Posterior vena cava (tissue), 2 donors: ENCODE measurements around the gene ZNF778. TPM values are rescaled to one million over a fixed set of nuclear protein-coding genes. Genes with fewer than 3 reads are reported as not detected.
"Not testable (repeated sequence)": the region's sequence is repeated elsewhere in the genome, so short reads cannot be mapped to it uniquely, and the experiment has no call there.

Experiments
- DNase-seq: peaks from one replicate; pipeline ENCODE4 v3.0.0-alpha.2; 2020; ENCODE audit warnings: low spot score
- intact Hi-C, 2 donors: fragments of 100-400 bp; cut with DNase I; formaldehyde crosslinking; loops; one replicate each; pipeline versions ENCODE4 v1.14.1 to v1.14.2; 2022 to 2023
- total RNA-seq, 2 donors: library from RNA; stranded (reverse); fragmentation: NEBNext Ultra II Directional; extraction: Animal tissue kit (Norgen Biotek cat#: 25700); gene quantifications; one replicate each; pipeline ENCODE4 v1.2.1, GENCODE V29; 2021
- donor health status: DM: yes; HTN: yes; CAD: no.
- donor health status: DM: yes; HTN: yes; CAD: no.

Gene ZNF778
- total RNA-seq, 2 donors from 2014 or later: 8.4 to 9.3 TPM

DNA sequence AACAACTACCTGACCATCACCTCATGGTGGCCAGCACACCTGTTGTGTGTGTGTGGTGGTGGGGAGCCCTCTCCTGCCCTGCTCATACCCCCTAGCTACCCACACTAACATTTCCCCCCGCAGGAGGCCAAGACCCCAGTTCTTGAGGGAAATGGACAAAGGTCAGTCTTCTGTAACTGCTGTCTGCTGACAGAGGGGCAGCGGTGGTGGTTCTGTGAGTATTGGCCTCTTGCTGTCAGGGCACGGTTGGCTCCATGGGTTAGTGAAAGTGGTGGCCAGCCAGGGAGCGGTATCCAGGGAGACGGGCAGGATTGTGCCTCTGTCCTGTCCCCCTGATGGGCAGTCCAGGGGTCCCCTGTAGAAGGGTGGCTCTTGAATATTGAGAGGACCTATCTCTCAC lies 26.2 kb downstream of the ZNF778 start:
- intact Hi-C loops: loop anchor here in 1 of 2 donors (10.0 kb wide), 1 partner anchor 261 kb away; the partner anchor contains the start of gene SPG7
- DNase-seq: no peak

DNA sequence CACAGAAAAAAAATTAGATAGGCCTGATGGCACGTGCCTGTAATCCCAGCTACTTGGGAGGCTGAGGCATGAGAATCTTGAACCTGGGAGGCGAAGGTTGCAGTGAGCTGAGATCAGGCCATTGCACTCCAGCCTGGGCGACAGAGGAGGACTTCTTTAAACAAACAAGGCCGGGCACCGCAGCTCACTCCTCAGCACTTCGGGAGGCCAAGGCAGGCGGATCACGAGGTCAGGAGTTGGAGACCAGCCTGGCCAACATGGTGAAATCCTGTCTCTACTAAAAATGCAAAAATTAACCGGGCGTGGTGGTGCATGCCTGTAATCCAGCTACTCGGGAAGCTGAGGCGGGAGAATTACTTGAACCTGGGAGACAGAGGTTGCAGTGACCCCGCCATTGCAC lies 26.8 kb downstream of the ZNF778 start:
- DNase-seq: peak; percentile 74
- intact Hi-C loops: loop anchor here in 1 of 2 donors (10.0 kb wide), 1 partner anchor 261 kb away; the partner anchor contains the start of gene SPG7

DNA sequence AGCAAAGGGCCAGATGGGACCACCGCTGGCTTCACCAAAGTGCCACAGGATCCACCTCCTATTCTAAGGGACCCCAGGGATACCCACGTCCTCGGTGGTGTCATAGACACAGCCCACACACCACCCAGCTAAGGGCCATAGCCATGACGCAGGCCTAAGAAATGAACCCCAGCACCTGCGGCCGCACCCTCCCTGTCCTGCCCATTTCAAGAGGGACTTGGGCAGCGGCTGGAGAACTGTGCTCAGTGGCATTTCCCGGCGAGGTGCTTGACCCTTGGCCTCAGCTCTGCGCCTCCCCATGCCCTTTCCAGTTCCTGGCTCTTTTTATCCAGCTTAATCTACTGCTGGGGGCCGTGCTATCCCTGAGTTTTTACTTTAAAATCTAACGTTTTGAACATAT lies 27.3 kb downstream of the ZNF778 start:
- intact Hi-C loops: loop anchor here in 1 of 2 donors (10.0 kb wide), 1 partner anchor 260 kb away; the partner anchor contains the start of gene SPG7
- no peak for DNase-seq

DNA sequence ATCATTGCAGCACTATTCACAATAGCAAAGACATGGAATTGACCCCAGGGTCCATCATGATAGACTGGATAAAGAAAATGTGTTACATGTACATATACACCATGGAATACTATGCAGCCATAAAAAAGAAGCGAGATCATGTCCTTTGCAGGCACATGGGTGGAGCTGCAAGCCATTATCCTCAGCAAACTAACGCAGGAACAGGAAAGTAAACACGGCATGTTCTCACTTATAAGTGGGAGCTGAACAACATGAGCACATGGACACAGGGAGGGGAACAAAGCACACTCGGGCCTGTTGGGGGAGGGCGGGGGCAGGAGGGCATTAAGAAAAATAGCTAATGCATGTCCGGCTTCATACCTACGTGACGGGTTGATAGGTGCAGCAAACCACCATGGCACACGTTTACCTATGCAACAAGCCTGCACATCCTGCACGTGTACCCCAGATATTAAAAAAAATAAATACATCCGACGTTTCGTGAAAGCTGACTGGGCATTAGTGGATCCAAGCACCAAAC lies 28.9 kb downstream of the ZNF778 start:
- no peak for DNase-seq
- intact Hi-C loops: loop anchor here in 1 of 2 donors (10.0 kb wide), 1 partner anchor 258 kb away; the partner anchor contains the start of gene SPG7

- DNase-seq: peak; percentile 97
- intact Hi-C loops: loop anchor here in 1 of 2 donors (10.0 kb wide), 1 partner anchor 258 kb away; the partner anchor contains the start of gene SPG7
Observed at GRCh38 chr16:89246903-89247733, 29.6 kb downstream of the ZNF778 start.

DNA sequence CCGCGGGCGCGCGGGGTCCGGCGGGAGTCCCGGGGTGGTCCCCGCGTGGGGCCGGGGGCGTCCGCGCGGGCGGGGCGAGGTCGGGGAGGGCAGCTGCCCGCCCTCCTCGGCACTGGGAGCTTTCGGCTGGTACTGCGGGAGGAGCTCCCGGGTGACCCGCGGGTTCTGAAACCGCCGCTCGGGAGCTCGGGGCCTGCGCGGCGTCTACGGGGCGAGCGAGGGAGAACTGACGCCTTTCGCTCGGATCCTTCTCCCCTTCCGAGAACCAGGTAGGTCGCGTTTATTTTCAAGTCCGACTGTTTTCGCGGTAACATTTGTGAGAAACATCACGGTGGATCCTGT lies 30.2 kb downstream of the ZNF778 start:
- intact Hi-C loops: loop anchor here in 1 of 2 donors (10.0 kb wide), 1 partner anchor 257 kb away; the partner anchor contains the start of gene SPG7
- not testable (repeated sequence) for DNase-seq

DNA sequence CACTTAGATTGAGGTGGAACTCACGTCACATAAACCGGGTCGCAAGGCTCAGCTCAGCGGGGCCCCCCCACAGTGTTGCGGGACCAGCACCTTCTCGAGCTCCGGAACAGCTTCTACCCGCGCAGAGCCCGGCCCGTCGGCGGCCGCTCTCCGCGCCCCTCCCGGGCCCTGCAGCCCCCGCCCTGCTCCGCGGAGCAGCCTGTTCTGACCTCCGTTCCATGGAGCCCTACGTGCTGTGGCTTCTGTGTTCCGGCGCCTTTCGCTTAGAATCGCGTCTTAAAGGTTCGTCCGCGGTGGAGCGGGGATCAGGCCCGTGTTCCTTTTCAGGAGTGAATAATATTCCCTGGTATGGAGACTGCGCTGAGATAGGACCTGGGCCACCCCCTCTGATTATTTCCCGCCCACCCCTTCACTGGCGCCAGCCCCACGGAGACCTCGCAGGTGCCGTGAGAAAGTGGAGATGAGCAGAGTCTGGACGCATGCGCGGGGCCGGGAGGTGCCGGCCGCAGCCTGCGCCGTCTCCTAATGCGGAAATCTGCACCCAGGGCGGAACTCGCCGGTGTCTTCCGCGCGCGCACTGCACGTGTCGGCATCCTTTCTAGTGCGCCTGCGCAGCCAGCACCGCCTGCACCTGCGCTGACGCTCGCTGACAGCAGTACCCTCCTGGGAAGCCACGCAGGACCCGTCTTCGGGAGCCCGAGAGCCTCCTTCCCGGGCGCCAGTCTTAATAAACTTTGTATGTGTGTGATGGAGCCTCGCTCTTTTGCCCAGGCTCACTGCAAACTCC lies 30.9 kb downstream of the ZNF778 start:
- no peak for DNase-seq
- intact Hi-C loops: loop anchor here in 1 of 2 donors (10.0 kb wide), 1 partner anchor 256 kb away; the partner anchor contains the start of gene SPG7

DNA sequence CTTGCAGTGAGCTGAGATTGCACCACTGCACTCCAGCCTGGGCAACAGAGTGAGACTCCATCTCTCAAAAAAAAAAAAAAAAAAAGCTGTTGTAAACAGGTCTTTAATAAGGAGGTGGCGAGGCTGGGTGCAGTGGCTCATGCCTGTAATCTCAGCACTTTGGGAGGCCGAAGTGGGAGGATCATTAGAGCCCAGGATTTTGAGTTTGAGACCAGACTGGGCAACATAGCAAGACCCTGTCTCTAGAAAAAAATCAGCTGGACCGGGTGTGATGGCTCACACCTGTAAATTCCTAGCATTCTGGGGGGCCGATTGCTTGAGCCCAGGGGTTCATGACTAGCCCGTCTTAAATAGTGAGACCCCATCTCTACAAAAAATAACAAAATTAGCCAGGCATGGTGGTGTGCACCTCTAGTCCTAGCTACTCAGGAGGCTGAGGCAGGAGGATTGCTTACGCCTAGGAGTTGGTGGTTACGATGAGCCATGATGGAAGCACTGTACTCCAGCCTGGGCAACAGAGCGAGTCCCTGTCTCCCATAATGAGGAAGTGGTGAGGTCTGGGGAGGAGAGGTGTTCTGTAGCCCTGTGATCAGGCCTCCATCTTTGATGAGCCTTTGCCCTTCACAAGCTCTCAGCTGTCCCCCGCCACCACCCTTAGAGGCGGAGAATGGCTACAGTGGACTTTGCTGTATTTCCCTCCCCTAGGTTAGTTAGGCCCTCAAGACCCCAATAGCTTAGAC lies 36.2 kb downstream of the ZNF778 start:
- intact Hi-C loops: no loop called here

DNA sequence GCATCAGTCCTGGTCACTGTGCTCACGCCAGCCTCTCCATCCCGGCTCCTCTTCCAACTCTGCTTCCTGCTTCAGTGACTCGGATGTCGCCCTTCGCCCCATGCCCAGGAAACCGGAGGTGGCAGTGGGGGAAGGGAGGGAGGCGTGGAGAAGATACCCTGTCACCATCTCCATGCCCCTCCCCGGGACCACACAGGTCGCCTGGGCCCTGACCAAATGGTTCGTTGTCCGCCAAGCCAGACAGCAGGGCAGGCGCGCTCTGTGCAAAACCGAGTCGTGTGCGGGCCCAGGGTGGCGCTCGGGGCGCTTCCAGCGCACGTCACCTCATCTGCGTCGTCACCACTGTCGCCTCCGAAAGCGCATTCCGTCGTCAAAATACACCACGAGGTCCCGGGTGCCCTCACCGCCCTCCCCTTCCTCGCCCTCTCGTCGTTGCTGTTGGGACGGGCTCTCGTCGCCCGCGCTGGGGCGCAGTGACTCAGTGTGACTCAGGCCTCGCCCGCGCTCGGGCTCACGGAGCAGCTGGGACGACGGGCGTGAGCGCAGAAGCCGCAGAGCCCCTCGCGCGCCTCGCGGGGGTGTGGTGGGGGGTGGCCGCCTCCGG lies 39.2 kb downstream of the ZNF778 start:
- intact Hi-C loops: no loop called here
- peak; percentile 91 for DNase-seq

More for the DNA sequence above, 36.2 kb downstream of the ZNF778 start:
- no peak for DNase-seq

- intact Hi-C loops: no loop called here
- peak; percentile 83 for DNase-seq
Observed at GRCh38 chr16:89257281-89257731, 39.8 kb downstream of the ZNF778 start.

DNA sequence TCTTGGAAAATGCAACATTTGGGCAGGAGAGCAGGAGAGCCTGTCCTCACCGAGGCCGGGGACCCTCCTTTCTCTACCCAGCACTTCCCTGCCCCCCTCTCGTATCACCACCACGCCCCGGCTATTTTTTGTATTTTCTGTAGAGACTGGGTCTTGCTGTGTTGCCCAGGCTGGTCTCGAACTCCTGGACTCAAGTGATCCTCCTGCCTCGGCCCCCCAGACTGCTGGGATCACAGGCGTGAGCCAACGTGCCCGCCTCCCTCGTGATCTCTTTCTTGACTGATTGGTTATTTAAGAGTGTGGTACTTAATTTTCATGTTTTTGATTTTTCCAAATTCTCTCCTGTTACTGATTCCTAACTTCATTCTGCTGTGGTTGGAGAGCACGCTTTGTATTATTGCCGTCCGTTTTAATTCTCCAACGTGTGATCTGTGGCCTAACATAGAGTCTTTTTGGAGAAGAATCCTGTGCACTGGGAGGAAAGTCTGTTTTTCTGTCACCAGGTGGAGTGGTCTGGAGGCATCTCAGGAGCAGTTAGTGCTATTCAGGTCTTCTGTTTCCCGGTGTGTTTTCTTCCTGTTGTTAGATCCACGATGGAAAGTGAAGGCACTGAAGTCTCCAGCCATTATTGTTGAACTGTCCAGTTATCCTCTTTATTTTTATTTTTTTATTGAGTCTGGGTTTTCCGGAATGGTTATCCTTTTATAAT lies 40.4 kb downstream of the ZNF778 start:
- DNase-seq: no peak
- intact Hi-C loops: no loop called here

DNA sequence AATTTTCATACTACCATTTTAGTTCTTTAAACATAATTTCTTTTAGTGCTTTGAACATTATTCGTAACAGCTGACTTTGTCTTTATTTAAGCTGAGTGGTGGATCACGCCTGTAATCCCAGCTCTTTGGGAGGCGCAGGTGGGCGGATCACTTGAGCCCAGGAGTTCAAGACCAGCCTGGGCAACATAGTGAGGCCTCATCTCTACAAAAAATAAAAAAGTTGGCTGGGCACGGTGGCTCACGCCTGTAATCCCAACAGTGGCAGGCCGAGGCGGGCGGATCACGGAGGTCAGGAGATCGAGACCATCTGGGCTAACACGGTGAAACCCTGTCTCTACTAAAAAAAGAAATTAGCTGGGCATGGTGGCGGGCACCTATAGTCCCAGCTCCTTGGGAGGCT lies 42.4 kb downstream of the ZNF778 start:
- intact Hi-C loops: not testable (repeated sequence)
- peak; percentile 53 for DNase-seq

DNA sequence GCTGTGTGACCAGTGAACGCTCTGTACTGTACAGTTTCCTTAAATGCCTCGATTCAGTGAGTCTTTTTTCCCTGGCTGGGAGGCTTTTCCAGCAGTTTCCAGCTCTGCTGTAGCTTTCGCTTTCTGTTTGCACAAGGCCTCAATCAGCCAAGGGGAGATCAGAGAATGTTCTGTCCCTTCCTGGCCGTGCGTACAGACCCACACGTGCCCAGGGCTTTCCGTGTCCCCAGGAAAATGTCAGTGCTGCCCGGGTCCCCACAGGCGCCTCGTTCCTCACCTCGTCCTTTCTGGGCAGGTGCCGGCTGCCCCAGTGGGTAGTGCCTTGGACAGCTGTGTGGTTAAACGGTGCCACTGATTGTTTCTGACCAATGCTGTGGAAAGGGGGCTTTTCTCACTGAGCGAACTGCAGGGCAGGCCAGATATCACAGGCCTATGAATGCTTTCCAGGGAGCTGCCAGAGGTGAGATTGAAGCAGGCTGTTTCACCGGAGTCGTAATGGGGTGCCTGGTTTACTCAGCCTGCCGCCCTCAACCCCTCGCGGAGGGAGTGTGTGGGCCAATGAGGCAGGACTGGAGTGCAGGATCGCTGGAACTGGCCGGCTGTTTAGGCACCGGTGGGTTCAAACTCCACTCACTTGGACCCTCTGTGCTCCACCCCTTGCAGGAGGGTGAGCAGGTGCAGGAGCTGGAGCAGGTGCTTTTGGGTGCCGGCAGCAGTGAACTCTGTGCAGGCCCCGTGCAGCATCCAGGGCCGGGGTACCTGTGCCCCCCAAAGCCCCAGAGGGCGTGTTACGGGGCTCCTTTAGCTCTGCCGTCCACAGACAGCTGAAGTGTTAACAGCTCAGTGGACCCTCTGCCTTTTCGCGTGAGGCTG lies 44.4 kb downstream of the ZNF778 start:
- intact Hi-C loops: no loop called here
- DNase-seq: peak; percentile 68

DNA sequence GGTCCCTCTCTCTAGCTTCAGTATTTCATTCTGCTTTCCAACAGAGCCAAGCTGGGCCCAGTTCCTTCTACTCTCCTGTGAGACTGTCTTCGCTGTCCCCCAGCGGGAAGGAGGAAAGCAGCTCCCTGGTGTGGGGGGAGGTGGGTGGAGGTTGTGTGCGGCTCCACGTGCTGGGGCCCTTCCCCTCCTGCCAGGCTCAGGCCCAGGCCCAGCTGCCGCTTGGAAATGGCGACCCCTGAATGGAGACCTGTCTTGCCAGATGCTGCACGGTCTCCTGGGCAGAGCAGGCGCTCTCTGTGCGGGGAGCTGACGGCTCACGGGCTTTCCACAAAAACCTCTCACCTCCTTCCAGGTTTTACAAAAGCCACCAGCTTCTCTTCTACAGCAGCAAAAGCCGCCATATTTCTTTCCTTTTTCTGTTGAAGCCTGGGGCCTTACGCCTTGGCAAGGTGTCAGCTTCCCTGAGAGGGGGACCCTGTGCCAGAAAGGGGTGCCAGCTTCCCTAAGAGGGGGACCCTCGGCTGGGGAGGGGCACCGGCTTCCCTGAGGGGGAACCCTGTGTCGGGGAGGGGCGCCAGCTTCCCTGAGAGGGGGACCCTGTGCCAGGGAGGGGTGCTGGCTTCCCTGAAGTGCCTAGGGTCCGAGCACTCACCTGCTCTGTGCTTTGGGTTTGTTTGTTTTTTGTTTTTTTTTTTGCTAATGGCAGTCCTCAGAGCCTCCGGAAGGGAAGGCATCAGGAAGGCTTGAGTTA lies 47.5 kb downstream of the ZNF778 start:
- intact Hi-C loops: no loop called here
- no peak for DNase-seq

- intact Hi-C loops: no loop called here
Observed at GRCh38 chr16:89265647-89266046, 48.1 kb downstream of the ZNF778 start.

GRCh38 chr16:89266521-89267134 lies 49.1 kb downstream of the ZNF778 start:
- intact Hi-C loops: no loop called here
- DNase-seq: no peak

More at GRCh38 chr16:89265647-89266046, 48.1 kb downstream of the ZNF778 start:
- no peak for DNase-seq
